ACHN (cell line): ENCODE measurements around the gene PHYHIPL.
A peak's percentile ranks its signal among the peaks of the same experiment; 100 is the strongest.

Source experiments
- DNase-seq: peaks from one replicate; pipeline ENCODE4 v3.0.0-alpha.2; 2015
- in situ Hi-C: cut with HindIII; loops from 2 replicates; pipeline ENCODE4 v1.10.0; 2017; ENCODE audit warnings: low sequenced_read_pairs, low pct_ligation_motif_present, low pct_unique_long_range_greater_than_20kb

Gene PHYHIPL

DNA sequence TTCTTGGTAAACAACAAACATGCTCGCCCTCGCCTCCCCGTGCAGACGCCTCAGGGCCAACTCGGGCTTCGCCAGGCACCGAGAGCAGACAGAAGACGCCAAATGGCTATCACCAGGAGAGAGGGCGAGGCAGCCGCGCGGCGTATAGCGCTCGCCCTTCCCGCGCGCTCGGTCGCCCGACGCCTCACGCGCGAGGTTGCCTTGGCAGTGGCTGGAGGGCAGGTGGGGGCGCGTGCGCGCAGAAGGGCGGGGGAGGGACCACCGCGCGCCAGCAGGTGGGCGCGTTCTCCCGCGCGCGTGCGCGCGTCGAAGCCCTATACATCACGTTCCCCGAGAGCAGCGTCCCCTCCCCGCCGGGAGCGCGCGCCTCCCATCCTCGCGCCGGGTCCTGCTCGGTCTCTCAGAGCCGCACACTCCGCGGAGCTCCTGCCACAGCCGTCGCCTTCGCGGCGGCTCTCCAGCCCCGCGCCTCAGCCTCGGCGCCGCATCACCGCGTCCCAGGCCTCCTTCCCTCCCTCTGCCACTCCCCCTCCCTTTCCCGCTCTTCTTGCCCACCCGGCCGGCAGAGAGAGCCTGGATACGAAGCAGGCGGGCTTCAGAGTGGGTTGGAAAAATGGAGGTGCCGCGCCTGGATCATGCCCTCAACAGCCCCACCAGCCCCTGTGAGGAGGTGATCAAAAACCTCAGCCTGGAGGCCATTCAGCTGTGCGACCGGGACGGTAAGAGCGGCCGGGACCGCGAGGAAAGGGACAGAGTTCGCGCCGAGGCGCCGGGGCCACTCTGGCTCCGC, at the start of gene PHYHIPL:
PHYHIPL (plus strand) TSS at position 403 of the 790 bp plus-strand sequence; CDS start at position 614, 211 bp downstream.
- peak; percentile 6 for DNase-seq
- in situ Hi-C loops, result no loop called here

GRCh38 chr10:59126991-59127390, 49.5 kb upstream of the PHYHIPL start:
- DNase-seq, result no peak
- in situ Hi-C loops, result no loop called here

- DNase-seq, result no peak
- in situ Hi-C loops, result no loop called here
Measured at GRCh38 chr10:59127991-59128390, 48.5 kb upstream of the PHYHIPL start.

GRCh38 chr10:59129867-59130266, 46.6 kb upstream of the PHYHIPL start:
- in situ Hi-C loops, result no loop called here
- DNase-seq, result no peak

- in situ Hi-C loops, result no loop called here
- DNase-seq, result no peak
Measured at GRCh38 chr10:59131666-59132065, 44.8 kb upstream of the PHYHIPL start.

- no peak for DNase-seq
Measured at GRCh38 chr10:59133841-59134593, 42.4 kb upstream of the PHYHIPL start.

DNA sequence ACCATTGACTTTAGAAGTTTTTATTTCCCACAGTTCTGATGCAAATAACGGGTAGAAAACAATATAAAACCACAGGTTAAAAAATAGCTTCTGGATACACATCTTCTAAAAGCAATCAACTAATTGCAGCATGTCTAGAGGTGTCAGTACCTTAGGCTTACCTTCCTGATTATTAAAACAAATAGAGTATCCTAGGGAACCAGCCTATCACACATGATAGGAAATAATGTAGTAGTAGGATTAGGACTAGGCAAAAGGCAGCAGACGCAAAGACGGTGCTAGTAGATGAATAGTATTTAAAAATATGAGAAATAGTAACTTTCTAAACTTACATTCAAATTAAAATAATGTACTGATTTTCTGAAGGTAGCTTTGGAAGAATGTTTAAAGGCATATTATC, 41.7 kb upstream of the PHYHIPL start:
- no peak for DNase-seq

More at GRCh38 chr10:59133841-59134593, 42.4 kb upstream of the PHYHIPL start:
- in situ Hi-C loops, result no loop called here

GRCh38 chr10:59135275-59135674, 41.2 kb upstream of the PHYHIPL start:
- no peak for DNase-seq
- in situ Hi-C loops, result no loop called here

More for the DNA sequence above, 41.7 kb upstream of the PHYHIPL start:
- in situ Hi-C loops, result no loop called here

GRCh38 chr10:59138052-59138451, 38.4 kb upstream of the PHYHIPL start:
- in situ Hi-C loops, result no loop called here
- no peak for DNase-seq

GRCh38 chr10:59143544-59143943, 32.9 kb upstream of the PHYHIPL start:
- in situ Hi-C loops, result no loop called here
- DNase-seq, result no peak

DNA sequence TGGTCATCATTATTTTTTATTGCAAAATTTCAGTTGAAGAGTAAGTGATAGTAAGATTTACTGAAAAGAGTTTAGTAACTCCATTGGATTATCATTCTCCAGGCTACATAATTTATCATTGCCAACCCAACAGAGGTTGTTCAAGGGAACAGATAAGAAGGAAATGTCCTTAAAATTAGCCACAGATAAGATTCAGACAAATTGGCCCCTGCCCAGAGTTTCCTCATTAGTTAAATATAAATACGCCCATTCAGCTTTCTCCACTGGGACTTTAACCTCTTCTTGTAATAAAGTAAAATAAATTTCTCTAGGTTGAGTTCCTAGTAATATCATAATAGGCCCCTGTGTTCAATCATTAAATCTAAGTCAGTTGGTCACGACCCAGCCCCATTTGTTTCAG, 27.7 kb upstream of the PHYHIPL start:
- DNase-seq, result no peak
- in situ Hi-C loops, result no loop called here

DNA sequence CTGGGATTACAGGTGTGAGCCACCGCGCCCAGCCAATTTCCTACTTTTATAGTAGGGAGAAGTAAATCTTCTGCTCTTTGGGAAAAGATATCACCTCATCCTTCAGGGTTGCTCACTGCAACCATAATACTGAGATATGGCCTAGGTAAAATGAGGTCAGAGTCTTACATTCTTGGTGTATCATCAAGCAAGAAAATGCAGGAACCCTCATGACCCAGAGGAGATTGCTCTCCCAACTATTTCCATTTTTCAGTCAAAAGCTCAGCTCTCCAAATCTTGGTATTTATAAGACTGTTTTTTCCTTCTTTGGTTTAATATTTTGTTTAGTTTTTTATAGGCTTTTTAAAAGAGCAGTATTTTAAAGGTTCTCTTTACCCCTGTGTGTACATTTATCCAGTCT, 20.9 kb upstream of the PHYHIPL start:
- DNase-seq, result no peak
- in situ Hi-C loops, result no loop called here

DNA sequence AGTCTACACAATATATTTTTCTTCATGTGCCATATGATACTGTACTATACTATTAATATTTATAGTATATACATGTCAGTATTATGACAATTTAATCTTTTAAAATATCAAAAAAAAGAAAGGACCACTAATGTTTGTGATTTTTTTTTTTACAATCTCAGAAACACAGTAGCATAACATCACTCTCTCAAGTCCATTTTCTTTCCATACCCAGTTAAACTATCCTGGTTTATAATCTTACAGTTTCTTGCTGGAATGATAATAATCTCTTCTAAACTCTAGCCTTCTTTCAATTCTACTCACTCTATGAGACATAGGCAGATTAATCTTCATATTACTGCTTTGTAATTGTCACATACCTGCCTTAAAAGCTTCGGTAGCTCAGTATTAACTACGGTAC, 8.9 kb upstream of the PHYHIPL start:
- no peak for DNase-seq
- in situ Hi-C loops, result no loop called here

- in situ Hi-C loops, result no loop called here
- DNase-seq, result no peak
Measured at GRCh38 chr10:59172567-59172966, 3.9 kb upstream of the PHYHIPL start.

DNA sequence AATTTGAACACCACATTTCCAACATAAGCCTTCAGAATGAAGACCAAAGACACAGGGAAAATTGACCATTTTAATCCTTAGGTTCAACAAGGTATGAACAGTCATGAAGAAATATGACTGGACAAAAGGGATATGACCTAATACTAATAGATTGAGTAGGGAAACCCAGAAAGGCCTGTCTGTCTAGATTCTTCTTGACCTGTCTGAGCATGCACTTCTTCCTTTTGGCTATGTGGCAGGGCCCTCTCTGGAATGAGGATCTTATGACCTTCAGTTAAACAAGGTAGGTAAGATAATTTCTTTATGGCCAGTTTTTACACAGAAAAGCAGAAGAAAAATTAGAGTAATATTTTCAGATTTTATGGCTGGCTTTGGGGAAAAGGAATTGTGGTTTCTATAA, 3.0 kb upstream of the PHYHIPL start:
- no peak for DNase-seq
- in situ Hi-C loops, result no loop called here

GRCh38 chr10:59175538-59176240, 754 bp upstream of the PHYHIPL start:
- in situ Hi-C loops, result no loop called here
- DNase-seq, result no peak

DNA sequence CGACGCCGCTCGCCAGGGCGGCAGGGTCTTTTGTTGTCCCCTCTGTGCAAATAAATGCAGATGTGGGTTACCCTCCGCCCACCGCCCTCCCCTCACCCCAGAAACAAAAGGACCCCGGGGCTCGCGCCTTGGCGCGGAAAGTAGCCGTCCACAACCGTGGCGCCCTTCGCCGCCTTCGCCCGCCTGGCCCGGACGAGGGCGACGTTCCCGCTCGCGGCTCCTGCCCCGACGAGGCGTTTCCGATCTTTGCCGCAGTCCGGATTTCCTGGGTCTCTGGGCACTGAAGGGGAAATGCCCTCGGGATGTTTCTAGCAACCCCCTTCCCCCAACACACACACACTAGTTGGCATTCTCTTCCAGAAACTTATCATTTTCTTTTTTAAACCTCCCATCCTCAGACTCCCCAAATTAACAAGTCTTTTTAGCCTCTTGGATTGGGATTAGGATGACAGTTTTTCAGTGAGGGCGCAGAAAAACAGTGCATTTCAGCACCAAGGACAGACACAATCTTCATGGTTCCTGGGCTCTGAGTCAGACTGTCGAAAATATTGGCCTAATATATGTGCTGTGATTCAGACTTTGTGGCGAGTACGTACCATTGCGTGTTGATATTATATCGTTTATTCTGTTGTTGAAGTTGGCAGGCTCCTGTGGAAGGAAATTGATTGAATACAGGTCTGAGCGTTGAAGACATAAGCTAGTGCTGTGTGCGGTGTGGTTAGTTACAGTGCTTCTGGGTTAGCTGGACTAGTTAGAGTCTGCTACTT, 771 bp downstream of the PHYHIPL start:
- DNase-seq, result peak; percentile 76
- in situ Hi-C loops, result no loop called here

GRCh38 chr10:59177836-59178235, 1.4 kb downstream of the PHYHIPL start:
- in situ Hi-C loops, result no loop called here
- no peak for DNase-seq

- in situ Hi-C loops, result no loop called here
- no peak for DNase-seq
Measured at GRCh38 chr10:59179068-59179467, 2.6 kb downstream of the PHYHIPL start.
